Cerebellar cortex (tissue), 1 donor: ENCODE measurements around the gene KRTAP5-5.
"Not testable (repeated sequence)": the region's sequence is repeated elsewhere in the genome, so short reads cannot be mapped to it uniquely, and the experiment has no call there.

ENCODE experiments used
- DNase-seq: peaks from one replicate; pipeline ENCODE4 v3.0.0-alpha.2; 2015; ENCODE audit warnings: low spot score

KRTAP5-5 gene

GRCh38 chr11:1656670-1657069 is 27.1 kb downstream of the KRTAP5-5 start:
- DNase-seq = no peak

- DNase-seq = no peak
These were observed 29.9 kb downstream of the KRTAP5-5 start for GRCh38 chr11:1659506-1659905.

- DNase-seq = no peak
These were observed 30.7 kb downstream of the KRTAP5-5 start for GRCh38 chr11:1660111-1660867.

- DNase-seq = not testable (repeated sequence)
These were observed 32.1 kb downstream of the KRTAP5-5 start for GRCh38 chr11:1661454-1662269.

- DNase-seq = not testable (repeated sequence)
These were observed 33.2 kb downstream of the KRTAP5-5 start for GRCh38 chr11:1662699-1663283.

- no peak for DNase-seq
These were observed 35.7 kb downstream of the KRTAP5-5 start for GRCh38 chr11:1665313-1665712.

- no peak for DNase-seq
These were observed 37.7 kb downstream of the KRTAP5-5 start for GRCh38 chr11:1667121-1667850.

GRCh38 chr11:1667906-1668305 is 38.3 kb downstream of the KRTAP5-5 start:
- no peak for DNase-seq

- DNase-seq = no peak
These were observed 39.4 kb downstream of the KRTAP5-5 start for GRCh38 chr11:1668911-1669473.

GRCh38 chr11:1669546-1670218 is 40.1 kb downstream of the KRTAP5-5 start:
- DNase-seq = no peak

- DNase-seq = not testable (repeated sequence)
These were observed 40.9 kb downstream of the KRTAP5-5 start for GRCh38 chr11:1670457-1670856.

GRCh38 chr11:1670905-1671371 is 41.4 kb downstream of the KRTAP5-5 start:
- DNase-seq = no peak

GRCh38 chr11:1671658-1672057 is 42.1 kb downstream of the KRTAP5-5 start:
- no peak for DNase-seq

GRCh38 chr11:1672613-1673350 is 43.2 kb downstream of the KRTAP5-5 start:
- DNase-seq = no peak

- no peak for DNase-seq
These were observed 44.0 kb downstream of the KRTAP5-5 start for GRCh38 chr11:1673446-1674172.

- DNase-seq = no peak
These were observed 44.9 kb downstream of the KRTAP5-5 start for GRCh38 chr11:1674173-1675131.

GRCh38 chr11:1675536-1676228 is 46.1 kb downstream of the KRTAP5-5 start:
- no peak for DNase-seq

- DNase-seq = no peak
These were observed 46.7 kb downstream of the KRTAP5-5 start for GRCh38 chr11:1676229-1676740.
